ENCODE results near the gene SMIM20.
A peak's percentile ranks its signal among the peaks of the same experiment; 100 is the strongest.

SMIM20 gene

DNA sequence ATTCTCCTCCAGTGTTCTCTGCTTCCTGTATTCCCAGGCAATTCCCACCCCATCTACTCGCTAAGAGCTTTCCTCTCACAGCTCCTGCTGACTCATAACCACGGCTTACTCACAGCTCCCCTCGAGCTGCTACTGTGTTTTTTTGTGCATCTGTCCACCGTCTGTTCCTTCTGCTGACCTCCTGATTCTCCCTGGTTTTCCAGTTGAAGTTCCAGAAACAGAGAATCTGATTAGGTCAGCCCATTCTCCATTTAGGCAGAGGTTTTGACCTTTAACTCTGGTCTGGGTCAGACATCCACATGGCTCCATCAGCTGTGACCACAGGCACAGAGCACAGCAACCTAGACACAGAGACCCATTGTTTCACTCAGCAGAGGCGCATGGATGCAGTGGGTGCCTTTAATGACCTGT, 5.5 kb upstream of the SMIM20 start:
- Histone ChIP-seq H3K27me3 (ENCODE audit: low read depth, low read length) (no peaks in the 10 kb centered on the region), H3K4me1 (ENCODE audit: low read length) (peaks cover 27% of the 10 kb centered on the region), H3K9me3 (ENCODE audit: insufficient read depth, low read length) (peaks cover 3% of the 10 kb centered on the region), H3K36me3 (replicated peaks; ENCODE audit: low read depth, low read length) (peaks cover 6% of the 10 kb centered on the region), H4K20me1 (ENCODE audit: insufficient read depth, low read length) (no peaks in the 10 kb centered on the region), H3K4me2 (ENCODE audit: low read length) (no peak overlapping the region), H3K4me3 (ENCODE audit: low read length) (no peak overlapping the region), H3K9ac (ENCODE audit: low read length) (no peak overlapping the region), H3K79me2 (ENCODE audit: low read length) (no peaks in the 10 kb centered on the region), H3K27ac (ENCODE audit: low read length) (no peak overlapping the region), H2AFZ (ENCODE audit: low read depth, low read length) (no peak overlapping the region)
- TF ChIP-seq, protein P1, sequence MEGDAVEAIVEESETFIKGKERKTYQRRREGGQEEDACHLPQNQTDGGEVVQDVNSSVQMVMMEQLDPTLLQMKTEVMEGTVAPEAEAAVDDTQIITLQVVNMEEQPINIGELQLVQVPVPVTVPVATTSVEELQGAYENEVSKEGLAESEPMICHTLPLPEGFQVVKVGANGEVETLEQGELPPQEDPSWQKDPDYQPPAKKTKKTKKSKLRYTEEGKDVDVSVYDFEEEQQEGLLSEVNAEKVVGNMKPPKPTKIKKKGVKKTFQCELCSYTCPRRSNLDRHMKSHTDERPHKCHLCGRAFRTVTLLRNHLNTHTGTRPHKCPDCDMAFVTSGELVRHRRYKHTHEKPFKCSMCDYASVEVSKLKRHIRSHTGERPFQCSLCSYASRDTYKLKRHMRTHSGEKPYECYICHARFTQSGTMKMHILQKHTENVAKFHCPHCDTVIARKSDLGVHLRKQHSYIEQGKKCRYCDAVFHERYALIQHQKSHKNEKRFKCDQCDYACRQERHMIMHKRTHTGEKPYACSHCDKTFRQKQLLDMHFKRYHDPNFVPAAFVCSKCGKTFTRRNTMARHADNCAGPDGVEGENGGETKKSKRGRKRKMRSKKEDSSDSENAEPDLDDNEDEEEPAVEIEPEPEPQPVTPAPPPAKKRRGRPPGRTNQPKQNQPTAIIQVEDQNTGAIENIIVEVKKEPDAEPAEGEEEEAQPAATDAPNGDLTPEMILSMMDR (IDR thresholded peaks at IDR 0.05; ENCODE audit: low read depth, low read length), result no peak
- TF ChIP-seq EZH2phosphoT487 (IDR thresholded peaks at IDR 0.05; ENCODE audit: low read depth), result no peak

- Histone ChIP-seq H3K4me3 (ENCODE audit: low read length) (no peak overlapping the region), H3K36me3 (replicated peaks; ENCODE audit: low read depth, low read length) (peaks cover 6% of the 10 kb centered on the region), H3K4me1 (ENCODE audit: low read length) (peaks cover 17% of the 10 kb centered on the region), H2AFZ (ENCODE audit: low read depth, low read length) (no peak overlapping the region), H3K9ac (ENCODE audit: low read length) (no peak overlapping the region), H3K27me3 (ENCODE audit: low read depth, low read length) (no peaks in the 10 kb centered on the region), H3K79me2 (ENCODE audit: low read length) (peaks cover 11% of the 10 kb centered on the region), H4K20me1 (ENCODE audit: insufficient read depth, low read length) (no peaks in the 10 kb centered on the region), H3K27ac (ENCODE audit: low read length) (no peak overlapping the region), H3K4me2 (ENCODE audit: low read length) (no peak overlapping the region), H3K9me3 (ENCODE audit: insufficient read depth, low read length) (peaks cover 3% of the 10 kb centered on the region)
- TF ChIP-seq, protein P1 (IDR thresholded peaks at IDR 0.05; ENCODE audit: low read depth, low read length), result no peak
- no peak for TF ChIP-seq EZH2phosphoT487 (IDR thresholded peaks at IDR 0.05; ENCODE audit: low read depth)
Measured at GRCh38 chr4:25911356-25911755, 2.7 kb upstream of the SMIM20 start.

DNA sequence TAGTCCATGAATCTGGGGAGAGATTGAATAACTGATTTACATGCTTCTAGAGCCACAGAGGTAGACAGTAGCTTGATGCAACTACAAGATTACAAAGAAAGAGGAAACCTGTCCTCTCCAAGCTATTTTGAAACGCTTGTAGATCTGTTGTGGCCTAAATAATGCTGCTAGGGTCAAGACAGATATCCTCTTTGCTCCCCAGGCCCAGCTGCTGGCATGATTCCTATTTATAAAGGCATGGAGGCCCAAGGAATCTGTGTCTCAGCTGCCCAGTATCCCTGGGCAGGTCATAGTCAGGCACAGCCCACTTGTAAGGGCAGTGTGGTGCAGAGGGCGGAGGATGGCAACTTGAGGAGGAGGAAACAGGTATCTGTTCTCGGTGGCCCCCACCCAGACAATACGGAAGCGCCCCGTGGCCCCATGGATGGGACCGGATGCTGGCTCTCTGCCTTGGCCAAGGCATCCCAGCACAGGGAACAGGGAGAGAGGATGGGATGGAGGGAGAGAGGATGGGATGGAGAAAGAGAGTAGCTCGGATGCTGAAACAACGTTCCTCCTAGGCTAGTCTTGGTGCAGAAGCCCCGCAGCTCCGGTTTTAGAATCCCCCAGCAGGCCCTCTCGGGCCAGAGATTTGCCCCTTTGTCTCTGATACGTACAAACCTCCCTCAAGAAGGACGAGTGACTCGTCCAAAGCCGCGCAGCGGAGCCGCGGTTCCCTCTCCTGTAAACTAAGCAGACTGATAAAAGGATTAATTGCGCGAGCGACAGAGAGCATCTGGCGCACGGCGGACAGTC, 767 bp upstream of the SMIM20 start:
- peak overlapping the region; percentile 47 for H3K27ac ChIP-seq (ENCODE audit: low read length)
- H3K9ac ChIP-seq (ENCODE audit: low read length), result peak overlapping the region; percentile 85
- peaks cover 11% of the 10 kb centered on the region for H3K79me2 ChIP-seq (ENCODE audit: low read length)
- H3K4me2 ChIP-seq (ENCODE audit: low read length), result peak overlapping the region; percentile 93
- peaks cover 8% of the 10 kb centered on the region for H3K36me3 ChIP-seq (replicated peaks; ENCODE audit: low read depth, low read length)
- H3K27me3 ChIP-seq (ENCODE audit: low read depth, low read length), result no peaks in the 10 kb centered on the region
- H3K4me1 ChIP-seq (ENCODE audit: low read length), result peaks cover 17% of the 10 kb centered on the region
- H4K20me1 ChIP-seq (ENCODE audit: insufficient read depth, low read length), result no peaks in the 10 kb centered on the region
- H2AFZ ChIP-seq (ENCODE audit: low read depth, low read length), result peak overlapping the region; percentile 37
- peaks cover 3% of the 10 kb centered on the region for H3K9me3 ChIP-seq (ENCODE audit: insufficient read depth, low read length)
- H3K4me3 ChIP-seq (ENCODE audit: low read length), result peak overlapping the region; percentile 86
- TF ChIP-seq, protein P1 (IDR thresholded peaks at IDR 0.05; ENCODE audit: low read depth, low read length), result no peak
- TF ChIP-seq EZH2phosphoT487 (IDR thresholded peaks at IDR 0.05; ENCODE audit: low read depth), result no peak

- Histone ChIP-seq H2AFZ (ENCODE audit: low read depth, low read length) (peak overlapping the region; percentile 6; the same call in 1 of the 2 replicates), H3K79me2 (ENCODE audit: low read length) (peaks cover 11% of the 10 kb centered on the region), H3K4me2 (ENCODE audit: low read length) (peak overlapping the region; percentile 88), H3K9me3 (ENCODE audit: insufficient read depth, low read length) (no peaks in the 10 kb centered on the region; the same call in 1 of the 2 replicates), H4K20me1 (ENCODE audit: insufficient read depth, low read length) (no peaks in the 10 kb centered on the region), H3K27ac (ENCODE audit: low read length) (peak overlapping the region; percentile 81), H3K27me3 (ENCODE audit: low read depth, low read length) (no peaks in the 10 kb centered on the region), H3K4me1 (ENCODE audit: low read length) (peaks cover 17% of the 10 kb centered on the region), H3K4me3 (ENCODE audit: low read length) (peak overlapping the region; percentile 86), H3K9ac (ENCODE audit: low read length) (peak overlapping the region; percentile 77), H3K36me3 (replicated peaks; ENCODE audit: low read depth, low read length) (peaks cover 3% of the 10 kb centered on the region)
- TF ChIP-seq, protein P1 (IDR thresholded peaks at IDR 0.05; ENCODE audit: low read depth, low read length), result no peak
- no peak for TF ChIP-seq EZH2phosphoT487 (IDR thresholded peaks at IDR 0.05; ENCODE audit: low read depth)
Measured at GRCh38 chr4:25914670-25915352, 791 bp downstream of the SMIM20 start.
